ENCODE results near the gene FAM43B. TPM values are rescaled to one million over a fixed set of nuclear protein-coding genes. Genes with fewer than 3 reads are reported as not detected.

The FAM43B gene
- total and polyA plus RNA-seq, 2 experiments from 2014 or later, result 0.66 to 3.0 TPM

DNA sequence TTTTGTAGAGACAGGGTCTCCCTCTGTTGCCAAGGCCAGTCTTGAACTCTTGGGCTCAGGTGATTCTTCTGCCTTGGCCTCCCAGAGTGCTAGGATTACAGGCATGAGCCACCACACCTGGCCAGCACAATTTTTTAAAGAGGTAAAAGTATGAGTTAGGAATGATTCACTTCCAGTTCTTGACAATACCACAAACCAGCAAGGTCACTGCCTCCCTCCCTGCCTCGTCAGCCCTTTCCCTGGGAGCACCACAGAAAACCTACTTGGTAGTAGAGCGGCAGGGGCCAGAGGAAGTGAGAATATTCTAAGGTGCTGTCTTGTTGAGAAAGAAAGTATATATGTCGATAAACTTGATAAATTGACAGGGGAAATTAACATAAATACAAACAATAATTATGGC, 25.7 kb downstream of the FAM43B start (continued):
- TF ChIP-seq, protein P1, sequence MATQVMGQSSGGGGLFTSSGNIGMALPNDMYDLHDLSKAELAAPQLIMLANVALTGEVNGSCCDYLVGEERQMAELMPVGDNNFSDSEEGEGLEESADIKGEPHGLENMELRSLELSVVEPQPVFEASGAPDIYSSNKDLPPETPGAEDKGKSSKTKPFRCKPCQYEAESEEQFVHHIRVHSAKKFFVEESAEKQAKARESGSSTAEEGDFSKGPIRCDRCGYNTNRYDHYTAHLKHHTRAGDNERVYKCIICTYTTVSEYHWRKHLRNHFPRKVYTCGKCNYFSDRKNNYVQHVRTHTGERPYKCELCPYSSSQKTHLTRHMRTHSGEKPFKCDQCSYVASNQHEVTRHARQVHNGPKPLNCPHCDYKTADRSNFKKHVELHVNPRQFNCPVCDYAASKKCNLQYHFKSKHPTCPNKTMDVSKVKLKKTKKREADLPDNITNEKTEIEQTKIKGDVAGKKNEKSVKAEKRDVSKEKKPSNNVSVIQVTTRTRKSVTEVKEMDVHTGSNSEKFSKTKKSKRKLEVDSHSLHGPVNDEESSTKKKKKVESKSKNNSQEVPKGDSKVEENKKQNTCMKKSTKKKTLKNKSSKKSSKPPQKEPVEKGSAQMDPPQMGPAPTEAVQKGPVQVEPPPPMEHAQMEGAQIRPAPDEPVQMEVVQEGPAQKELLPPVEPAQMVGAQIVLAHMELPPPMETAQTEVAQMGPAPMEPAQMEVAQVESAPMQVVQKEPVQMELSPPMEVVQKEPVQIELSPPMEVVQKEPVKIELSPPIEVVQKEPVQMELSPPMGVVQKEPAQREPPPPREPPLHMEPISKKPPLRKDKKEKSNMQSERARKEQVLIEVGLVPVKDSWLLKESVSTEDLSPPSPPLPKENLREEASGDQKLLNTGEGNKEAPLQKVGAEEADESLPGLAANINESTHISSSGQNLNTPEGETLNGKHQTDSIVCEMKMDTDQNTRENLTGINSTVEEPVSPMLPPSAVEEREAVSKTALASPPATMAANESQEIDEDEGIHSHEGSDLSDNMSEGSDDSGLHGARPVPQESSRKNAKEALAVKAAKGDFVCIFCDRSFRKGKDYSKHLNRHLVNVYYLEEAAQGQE (IDR thresholded peaks at IDR 0.05; ENCODE audit: unreplicated experiment), result no peak
- no peak for TF ChIP-seq JUNB (IDR thresholded peaks at IDR 0.05; ENCODE audit: unreplicated experiment)
- no peak for TF ChIP-seq CREB1 (CRISPR knock-in tag; IDR thresholded peaks at IDR 0.05; ENCODE audit: low read depth)
- no peak for TF ChIP-seq EZH2 (IDR thresholded peaks at IDR 0.05; ENCODE audit: low read depth, unreplicated experiment)

DNA sequence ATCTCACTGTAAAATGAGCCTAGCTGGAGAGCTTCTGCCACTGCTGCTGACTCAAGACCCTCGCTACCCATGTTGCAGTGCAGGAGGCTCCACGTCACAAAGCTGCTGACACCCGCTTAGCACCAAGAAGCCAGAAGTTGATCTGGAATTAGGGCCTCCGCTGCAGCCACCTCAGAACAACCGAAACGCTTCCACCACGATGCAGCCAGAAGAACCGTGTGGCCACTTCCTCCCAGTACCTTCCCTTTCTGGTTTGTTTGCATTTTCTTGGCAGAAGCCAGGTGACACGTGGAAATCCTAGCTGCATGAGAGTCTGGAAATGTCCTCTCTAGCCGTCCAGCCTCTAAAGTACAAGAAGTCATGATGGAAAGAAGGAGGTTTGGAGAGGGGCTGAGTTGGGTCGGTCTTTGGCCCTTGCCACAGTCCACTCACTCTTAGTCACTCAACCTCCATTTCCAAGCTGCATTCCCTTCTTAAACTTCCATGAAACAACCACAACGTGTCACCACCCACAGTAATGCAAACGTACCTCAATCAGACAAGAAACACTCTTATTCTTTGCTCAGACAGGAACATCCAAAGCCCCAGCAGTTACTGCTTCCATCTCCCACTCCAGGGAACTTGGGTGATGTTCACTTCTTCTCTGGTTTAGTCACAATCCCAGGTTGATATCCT, 26.5 kb downstream of the FAM43B start:
- Histone ChIP-seq H3K4me2 (no peak overlapping the region), H3K79me2 (replicated peaks; ENCODE audit: insufficient read depth) (no peaks in the 10 kb centered on the region), H2AFZ (0 out of 2 replicates have a peak overlapping the region, but pooled peaks have one; percentile 63), H3K27me3 (ENCODE audit: insufficient read depth) (no peaks in the 10 kb centered on the region), H3K4me3 (no peak overlapping the region), H3K9me2 (ENCODE audit: insufficient read depth) (no peaks in the 10 kb centered on the region), H3K36me3 (ENCODE audit: insufficient read depth) (no peaks in the 10 kb centered on the region), H3F3A (replicated peaks; ENCODE audit: low read depth) (no peaks in the 10 kb centered on the region), H4K20me1 (replicated peaks; ENCODE audit: insufficient read depth) (no peaks in the 10 kb centered on the region), H3K27ac (ENCODE audit: low read depth) (no peak overlapping the region), H3K4me1 (ENCODE audit: insufficient read depth) (no peaks in the 10 kb centered on the region)
- no peak for DNase-seq (ENCODE audit: low spot score)
- H3K27me3 Mint-ChIP-seq (ENCODE audit: insufficient read depth, low read depth, poor library complexity), result peaks cover 8% of the 10 kb centered on the region
- peaks cover 2% of the 10 kb centered on the region; the same call in 1 of the 3 replicates for H3K4me1 Mint-ChIP-seq
- H3K36me3 Mint-ChIP-seq (ENCODE audit: low read depth), result no peaks in the 10 kb centered on the region
- H3K9me3 Mint-ChIP-seq, result no peaks in the 10 kb centered on the region; the same call in 2 of the 3 replicates
- no peak for ATAC-seq
- TF ChIP-seq POLR2AphosphoS5 (IDR thresholded peaks at IDR 0.05; ENCODE audit: low read depth) (no peak), CREB1 (CRISPR knock-in tag; IDR thresholded peaks at IDR 0.05; ENCODE audit: low read depth) (no peak), EZH2 (IDR thresholded peaks at IDR 0.05; ENCODE audit: low read depth, unreplicated experiment) (no peak), ZNF114 (CRISPR knock-in tag; IDR thresholded peaks at IDR 0.05) (no peak), EZH2phosphoT487 (IDR thresholded peaks at IDR 0.05; ENCODE audit: unreplicated experiment) (no peak), ZNF331 (CRISPR knock-in tag; IDR thresholded peaks at IDR 0.05; ENCODE audit: low read depth) (no peak), STAT1 (IDR thresholded peaks at IDR 0.05; ENCODE audit: unreplicated experiment) (no peak)
- TF ChIP-seq, protein P2, sequence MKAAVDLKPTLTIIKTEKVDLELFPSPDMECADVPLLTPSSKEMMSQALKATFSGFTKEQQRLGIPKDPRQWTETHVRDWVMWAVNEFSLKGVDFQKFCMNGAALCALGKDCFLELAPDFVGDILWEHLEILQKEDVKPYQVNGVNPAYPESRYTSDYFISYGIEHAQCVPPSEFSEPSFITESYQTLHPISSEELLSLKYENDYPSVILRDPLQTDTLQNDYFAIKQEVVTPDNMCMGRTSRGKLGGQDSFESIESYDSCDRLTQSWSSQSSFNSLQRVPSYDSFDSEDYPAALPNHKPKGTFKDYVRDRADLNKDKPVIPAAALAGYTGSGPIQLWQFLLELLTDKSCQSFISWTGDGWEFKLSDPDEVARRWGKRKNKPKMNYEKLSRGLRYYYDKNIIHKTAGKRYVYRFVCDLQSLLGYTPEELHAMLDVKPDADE (IDR thresholded peaks at IDR 0.05), result no peak
- TF ChIP-seq, protein P3, sequence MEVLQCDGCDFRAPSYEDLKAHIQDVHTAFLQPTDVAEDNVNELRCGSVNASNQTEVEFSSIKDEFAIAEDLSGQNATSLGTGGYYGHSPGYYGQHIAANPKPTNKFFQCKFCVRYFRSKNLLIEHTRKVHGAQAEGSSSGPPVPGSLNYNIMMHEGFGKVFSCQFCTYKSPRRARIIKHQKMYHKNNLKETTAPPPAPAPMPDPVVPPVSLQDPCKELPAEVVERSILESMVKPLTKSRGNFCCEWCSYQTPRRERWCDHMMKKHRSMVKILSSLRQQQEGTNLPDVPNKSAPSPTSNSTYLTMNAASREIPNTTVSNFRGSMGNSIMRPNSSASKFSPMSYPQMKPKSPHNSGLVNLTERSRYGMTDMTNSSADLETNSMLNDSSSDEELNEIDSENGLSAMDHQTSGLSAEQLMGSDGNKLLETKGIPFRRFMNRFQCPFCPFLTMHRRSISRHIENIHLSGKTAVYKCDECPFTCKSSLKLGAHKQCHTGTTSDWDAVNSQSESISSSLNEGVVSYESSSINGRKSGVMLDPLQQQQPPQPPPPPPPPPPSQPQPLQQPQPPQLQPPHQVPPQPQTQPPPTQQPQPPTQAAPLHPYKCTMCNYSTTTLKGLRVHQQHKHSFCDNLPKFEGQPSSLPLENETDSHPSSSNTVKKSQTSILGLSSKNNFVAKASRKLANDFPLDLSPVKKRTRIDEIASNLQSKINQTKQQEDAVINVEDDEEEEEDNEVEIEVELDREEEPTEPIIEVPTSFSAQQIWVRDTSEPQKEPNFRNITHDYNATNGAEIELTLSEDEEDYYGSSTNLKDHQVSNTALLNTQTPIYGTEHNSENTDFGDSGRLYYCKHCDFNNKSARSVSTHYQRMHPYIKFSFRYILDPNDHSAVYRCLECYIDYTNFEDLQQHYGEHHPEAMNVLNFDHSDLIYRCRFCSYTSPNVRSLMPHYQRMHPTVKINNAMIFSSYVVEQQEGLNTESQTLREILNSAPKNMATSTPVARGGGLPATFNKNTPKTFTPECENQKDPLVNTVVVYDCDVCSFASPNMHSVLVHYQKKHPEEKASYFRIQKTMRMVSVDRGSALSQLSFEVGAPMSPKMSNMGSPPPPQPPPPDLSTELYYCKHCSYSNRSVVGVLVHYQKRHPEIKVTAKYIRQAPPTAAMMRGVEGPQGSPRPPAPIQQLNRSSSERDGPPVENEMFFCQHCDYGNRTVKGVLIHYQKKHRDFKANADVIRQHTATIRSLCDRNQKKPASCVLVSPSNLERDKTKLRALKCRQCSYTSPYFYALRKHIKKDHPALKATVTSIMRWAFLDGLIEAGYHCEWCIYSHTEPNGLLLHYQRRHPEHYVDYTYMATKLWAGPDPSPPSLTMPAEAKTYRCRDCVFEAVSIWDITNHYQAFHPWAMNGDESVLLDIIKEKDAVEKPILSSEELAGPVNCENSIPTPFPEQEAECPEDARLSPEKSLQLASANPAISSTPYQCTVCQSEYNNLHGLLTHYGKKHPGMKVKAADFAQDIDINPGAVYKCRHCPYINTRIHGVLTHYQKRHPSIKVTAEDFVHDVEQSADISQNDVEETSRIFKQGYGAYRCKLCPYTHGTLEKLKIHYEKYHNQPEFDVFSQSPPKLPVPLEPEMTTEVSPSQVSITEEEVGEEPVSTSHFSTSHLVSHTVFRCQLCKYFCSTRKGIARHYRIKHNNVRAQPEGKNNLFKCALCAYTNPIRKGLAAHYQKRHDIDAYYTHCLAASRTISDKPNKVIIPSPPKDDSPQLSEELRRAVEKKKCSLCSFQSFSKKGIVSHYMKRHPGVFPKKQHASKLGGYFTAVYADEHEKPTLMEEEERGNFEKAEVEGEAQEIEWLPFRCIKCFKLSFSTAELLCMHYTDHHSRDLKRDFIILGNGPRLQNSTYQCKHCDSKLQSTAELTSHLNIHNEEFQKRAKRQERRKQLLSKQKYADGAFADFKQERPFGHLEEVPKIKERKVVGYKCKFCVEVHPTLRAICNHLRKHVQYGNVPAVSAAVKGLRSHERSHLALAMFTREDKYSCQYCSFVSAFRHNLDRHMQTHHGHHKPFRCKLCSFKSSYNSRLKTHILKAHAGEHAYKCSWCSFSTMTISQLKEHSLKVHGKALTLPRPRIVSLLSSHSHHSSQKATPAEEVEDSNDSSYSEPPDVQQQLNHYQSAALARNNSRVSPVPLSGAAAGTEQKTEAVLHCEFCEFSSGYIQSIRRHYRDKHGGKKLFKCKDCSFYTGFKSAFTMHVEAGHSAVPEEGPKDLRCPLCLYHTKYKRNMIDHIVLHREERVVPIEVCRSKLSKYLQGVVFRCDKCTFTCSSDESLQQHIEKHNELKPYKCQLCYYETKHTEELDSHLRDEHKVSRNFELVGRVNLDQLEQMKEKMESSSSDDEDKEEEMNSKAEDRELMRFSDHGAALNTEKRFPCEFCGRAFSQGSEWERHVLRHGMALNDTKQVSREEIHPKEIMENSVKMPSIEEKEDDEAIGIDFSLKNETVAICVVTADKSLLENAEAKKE (CRISPR knock-in tag; IDR thresholded peaks at IDR 0.05), result no peak
- no peak overlapping the region for H3K27ac Mint-ChIP-seq
- H3K4me3 Mint-ChIP-seq, result no peak overlapping the region
